IPS DF 6.9 (cell line): ENCODE measurements around the gene CD300LB.

Experiments used
- DNase-seq: peaks from one replicate; pipeline ENCODE4 v3.0.0-alpha.2; 2013; ENCODE audit warnings: low read depth, low spot score
- H3K27ac ChIP-seq: one replicate; pipeline ENCODE4 v1.5.1; 2013; ENCODE audit warnings: low read length, control low read depth
- H3K27me3 ChIP-seq: 2 replicates; pipeline ENCODE4 v1.6.1; 2013; ENCODE audit warnings: mild to moderate bottlenecking, low read length; ENCODE audit not compliant: control insufficient read depth, insufficient read depth
- H3K36me3 ChIP-seq: 2 replicates; pipeline ENCODE4 v1.6.1; 2013; ENCODE audit warnings: low read length; ENCODE audit not compliant: control insufficient read depth, insufficient read depth
- H3K4me1 ChIP-seq: 2 replicates; pipeline ENCODE4 v1.6.1; 2013; ENCODE audit warnings: low read length; ENCODE audit not compliant: control insufficient read depth, insufficient read depth
- H3K4me3 ChIP-seq: 2 replicates; pipeline ENCODE4 v1.5.1; 2013; ENCODE audit warnings: mild to moderate bottlenecking, low read length
- H3K9me3 ChIP-seq: 2 replicates; pipeline ENCODE4 v1.6.1; 2013; ENCODE audit warnings: low read length, inconsistent platforms; ENCODE audit not compliant: control insufficient read depth, insufficient read depth
- WGBS: extraction: QIAGEN DNeasy Blood & Tissue Kit; methylation state at CpG from one replicate; pipeline ENCODE4 v1.1.7; 2013; ENCODE audit warnings: mixed read lengths, missing lambda C conversion rate; ENCODE audit not compliant: insufficient read length, insufficient coverage; 5-methylcytosine and 5-hydroxymethylcytosine counted together

The CD300LB gene

GRCh38 chr17:74549343-74549742 lies 18.1 kb upstream of the CD300LB start:
- DNase-seq = no peak
- H3K4me1 ChIP-seq = no peaks in the 10 kb centered on the region
- no peak overlapping the region for H3K4me3 ChIP-seq
- WGBS = no CpG with 5 or more reads among the region's 7 CpGs
- no peaks in the 10 kb centered on the region for H3K9me3 ChIP-seq
- no peak overlapping the region for H3K27ac ChIP-seq
- no peaks in the 10 kb centered on the region for H3K36me3 ChIP-seq
- no peaks in the 10 kb centered on the region for H3K27me3 ChIP-seq

GRCh38 chr17:74547736-74548135 lies 16.5 kb upstream of the CD300LB start:
- Histone ChIP-seq H3K36me3 (no peaks in the 10 kb centered on the region), H3K27ac (no peak overlapping the region), H3K27me3 (no peaks in the 10 kb centered on the region), H3K4me3 (no peak overlapping the region), H3K9me3 (no peaks in the 10 kb centered on the region), H3K4me1 (no peaks in the 10 kb centered on the region)
- WGBS = no CpG with 5 or more reads among the region's 3 CpGs
- no peak for DNase-seq

GRCh38 chr17:74547264-74547663 lies 16.0 kb upstream of the CD300LB start:
- Histone ChIP-seq H3K9me3 (no peaks in the 10 kb centered on the region), H3K4me3 (no peak overlapping the region), H3K4me1 (no peaks in the 10 kb centered on the region), H3K27ac (no peak overlapping the region), H3K27me3 (no peaks in the 10 kb centered on the region), H3K36me3 (no peaks in the 10 kb centered on the region)
- DNase-seq = no peak
- WGBS = no CpG with 5 or more reads among the region's 7 CpGs

- Histone ChIP-seq H3K9me3 (no peaks in the 10 kb centered on the region), H3K4me1 (no peaks in the 10 kb centered on the region), H3K27me3 (no peaks in the 10 kb centered on the region), H3K36me3 (no peaks in the 10 kb centered on the region), H3K4me3 (no peak overlapping the region), H3K27ac (no peak overlapping the region)
- WGBS = no CpG with 5 or more reads among the region's 7 CpGs
- no peak for DNase-seq
Observed at GRCh38 chr17:74546586-74546985, 15.3 kb upstream of the CD300LB start.

GRCh38 chr17:74545843-74546230 lies 14.6 kb upstream of the CD300LB start, which contains the start of gene CD300C:
CD300C (minus strand) TSS chr17:74546115; CDS start chr17:74545782, 333 bp downstream.
- H3K4me1 ChIP-seq = no peaks in the 10 kb centered on the region
- WGBS = no CpG with 5 or more reads among the region's 5 CpGs
- H3K27ac ChIP-seq = no peak within 1 kb of the TSS
- H3K4me3 ChIP-seq = no peak within 1 kb of the TSS
- H3K9me3 ChIP-seq = no peaks in the 10 kb centered on the region
- no peaks in the 10 kb centered on the region for H3K36me3 ChIP-seq
- no peaks in the 10 kb centered on the region for H3K27me3 ChIP-seq
- DNase-seq = no peak

- Histone ChIP-seq H3K27me3 (no peaks in the 10 kb centered on the region), H3K9me3 (no peaks in the 10 kb centered on the region), H3K4me1 (no peaks in the 10 kb centered on the region), H3K27ac (no peak overlapping the region), H3K4me3 (no peak overlapping the region), H3K36me3 (no peaks in the 10 kb centered on the region)
- no CpG with 5 or more reads among the region's 16 CpGs for WGBS
- no peak for DNase-seq
Observed at GRCh38 chr17:74544991-74545842, 13.9 kb upstream of the CD300LB start.

- no CpG with 5 or more reads among the region's 18 CpGs for WGBS
Observed at GRCh38 chr17:74543891-74544760, 12.9 kb upstream of the CD300LB start.

GRCh38 chr17:74543406-74543805 lies 12.1 kb upstream of the CD300LB start:
- H3K4me1 ChIP-seq = no peaks in the 10 kb centered on the region
- H3K4me3 ChIP-seq = no peak overlapping the region
- no CpG with 5 or more reads among the region's 14 CpGs for WGBS
- no peak for DNase-seq
- H3K36me3 ChIP-seq = no peaks in the 10 kb centered on the region
- H3K9me3 ChIP-seq = no peaks in the 10 kb centered on the region
- H3K27me3 ChIP-seq = no peaks in the 10 kb centered on the region
- no peak overlapping the region for H3K27ac ChIP-seq

More at GRCh38 chr17:74543891-74544760, 12.9 kb upstream of the CD300LB start:
- Histone ChIP-seq H3K27me3 (no peaks in the 10 kb centered on the region), H3K4me3 (no peak overlapping the region), H3K27ac (no peak overlapping the region), H3K36me3 (no peaks in the 10 kb centered on the region), H3K4me1 (no peaks in the 10 kb centered on the region), H3K9me3 (no peaks in the 10 kb centered on the region)
- DNase-seq = no peak

GRCh38 chr17:74542727-74543383 lies 11.6 kb upstream of the CD300LB start:
- H3K27me3 ChIP-seq = no peaks in the 10 kb centered on the region
- no peak for DNase-seq
- H3K27ac ChIP-seq = no peak overlapping the region
- no peaks in the 10 kb centered on the region for H3K36me3 ChIP-seq
- H3K4me1 ChIP-seq = no peaks in the 10 kb centered on the region
- no peaks in the 10 kb centered on the region for H3K9me3 ChIP-seq
- H3K4me3 ChIP-seq = no peak overlapping the region
- no CpG with 5 or more reads among the region's 17 CpGs for WGBS

GRCh38 chr17:74542166-74542565 lies 10.9 kb upstream of the CD300LB start:
- no peaks in the 10 kb centered on the region for H3K27me3 ChIP-seq
- H3K4me3 ChIP-seq = no peak overlapping the region
- no peaks in the 10 kb centered on the region for H3K9me3 ChIP-seq
- DNase-seq = no peak
- H3K36me3 ChIP-seq = no peaks in the 10 kb centered on the region
- H3K4me1 ChIP-seq = no peaks in the 10 kb centered on the region
- no peak overlapping the region for H3K27ac ChIP-seq
- WGBS = no CpG with 5 or more reads among the region's 5 CpGs
